HG03565 (cell line): ENCODE data around the gene CEMP1.

Source experiments
- ATAC-seq: cut with Tn5 transposase; IDR thresholded peaks from one replicate; pipeline ENCODE4 v1.9.1; 2021; ENCODE audit warnings: mild to moderate bottlenecking, moderate library complexity; ENCODE audit not compliant: unreplicated experiment

CEMP1 gene

GRCh38 chr16:2505695-2506094 is 25.5 kb downstream of the CEMP1 start:
- no peak for ATAC-seq

GRCh38 chr16:2501946-2502895 is 29.0 kb downstream of the CEMP1 start:
- no peak for ATAC-seq

GRCh38 chr16:2500918-2501750 is 30.1 kb downstream of the CEMP1 start:
- ATAC-seq, result no peak

- ATAC-seq, result no peak
Observed at GRCh38 chr16:2500430-2500917, 30.7 kb downstream of the CEMP1 start.

- ATAC-seq, result no peak
Observed at GRCh38 chr16:2499890-2500429, 31.2 kb downstream of the CEMP1 start.

GRCh38 chr16:2499454-2499853 is 31.8 kb downstream of the CEMP1 start:
- no peak for ATAC-seq

DNA sequence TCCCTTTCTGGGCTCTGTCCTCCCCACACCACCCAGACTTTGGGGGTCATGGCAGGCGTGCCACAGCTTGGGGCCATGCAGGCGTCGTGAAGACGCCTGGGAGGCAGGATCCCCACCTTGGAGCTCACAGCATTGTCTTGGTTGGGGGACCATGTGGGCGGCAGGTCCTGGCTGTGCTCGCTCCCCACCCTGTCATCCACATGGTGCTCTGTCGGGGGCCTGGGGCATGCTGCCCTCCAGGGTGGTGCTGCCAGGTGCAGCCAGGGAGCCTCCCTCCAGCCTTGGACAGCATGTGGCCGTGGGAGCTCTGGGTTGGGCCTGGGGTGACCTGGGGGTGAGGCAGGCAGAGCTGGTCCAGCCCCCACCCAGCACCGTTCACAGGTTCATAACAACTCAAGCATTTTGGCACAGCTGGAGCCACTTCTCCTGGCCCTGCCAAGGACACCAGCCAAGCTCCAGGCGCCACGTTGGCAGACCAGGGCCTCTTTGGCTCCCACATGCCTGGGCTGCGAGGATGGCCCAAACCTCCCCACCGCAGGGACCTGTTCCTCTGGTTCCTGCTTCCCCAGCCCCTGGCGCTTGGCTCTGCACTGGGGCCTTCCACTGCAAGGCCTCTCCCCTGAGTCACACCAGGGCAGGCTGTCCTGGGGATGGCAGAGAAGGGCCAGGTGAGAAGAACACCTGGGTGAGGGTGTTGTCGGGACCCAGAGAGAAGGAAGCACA is 32.5 kb downstream of the CEMP1 start:
- ATAC-seq, result no peak

- ATAC-seq, result no peak
Observed at GRCh38 chr16:2497695-2498484, 33.3 kb downstream of the CEMP1 start.

- no peak for ATAC-seq
Observed at GRCh38 chr16:2497116-2497630, 34.0 kb downstream of the CEMP1 start.

DNA sequence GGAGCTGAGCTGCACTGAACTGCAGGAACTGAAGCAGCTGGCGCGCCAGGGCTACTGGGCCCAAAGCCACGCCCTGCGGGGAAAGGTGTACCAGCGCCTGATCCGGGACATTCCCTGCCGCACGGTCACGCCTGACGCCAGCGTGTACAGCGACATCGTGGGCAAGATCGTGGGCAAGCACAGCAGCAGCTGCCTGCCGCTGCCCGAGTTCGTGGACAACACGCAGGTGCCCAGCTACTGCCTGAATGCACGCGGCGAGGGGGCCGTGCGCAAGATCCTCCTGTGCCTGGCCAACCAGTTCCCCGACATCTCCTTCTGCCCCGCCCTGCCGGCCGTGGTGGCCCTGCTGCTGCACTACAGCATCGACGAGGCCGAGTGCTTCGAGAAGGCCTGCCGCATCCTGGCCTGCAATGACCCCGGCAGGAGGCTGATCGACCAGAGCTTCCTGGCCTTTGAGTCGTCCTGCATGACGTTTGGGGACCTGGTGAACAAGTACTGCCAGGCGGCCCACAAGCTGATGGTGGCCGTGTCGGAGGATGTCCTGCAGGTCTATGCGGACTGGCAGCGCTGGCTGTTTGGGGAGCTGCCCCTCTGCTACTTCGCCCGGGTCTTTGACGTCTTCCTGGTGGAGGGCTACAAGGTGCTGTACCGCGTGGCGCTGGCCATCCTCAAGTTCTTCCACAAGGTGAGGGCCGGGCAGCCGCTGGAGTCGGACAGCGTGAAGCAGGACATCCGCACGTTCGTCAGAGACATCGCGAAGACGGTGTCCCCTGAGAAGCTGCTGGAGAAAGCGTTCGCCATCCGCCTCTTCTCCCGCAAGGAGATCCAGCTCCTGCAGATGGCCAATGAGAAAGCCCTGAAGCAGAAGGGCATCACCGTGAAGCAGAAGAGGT is 34.7 kb downstream of the CEMP1 start:
- no peak for ATAC-seq

- no peak for ATAC-seq
Observed at GRCh38 chr16:2495041-2495440, 36.2 kb downstream of the CEMP1 start.

GRCh38 chr16:2494616-2495015 is 36.6 kb downstream of the CEMP1 start:
- no peak for ATAC-seq

DNA sequence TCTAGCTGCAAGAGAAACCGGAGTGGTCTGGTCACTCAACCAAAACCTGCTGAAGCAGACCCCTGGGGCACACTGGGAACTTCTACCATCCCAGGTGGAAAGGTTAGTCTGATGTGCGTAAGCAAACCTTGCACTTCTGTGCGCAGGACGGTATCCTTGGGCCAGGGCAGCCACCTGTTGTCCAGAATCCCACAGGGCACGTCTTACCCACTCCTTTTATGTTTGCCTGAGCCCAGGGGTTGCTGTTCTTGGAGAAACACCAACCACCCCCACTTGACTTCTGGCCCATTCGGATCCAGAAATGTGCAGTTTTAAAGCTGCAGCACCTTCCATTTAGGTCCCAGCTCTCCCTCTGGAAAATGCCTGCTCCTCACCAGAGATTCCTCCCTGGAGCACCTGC is 37.6 kb downstream of the CEMP1 start:
- no peak for ATAC-seq

- no peak for ATAC-seq
Observed at GRCh38 chr16:2492292-2492691, 38.9 kb downstream of the CEMP1 start.

- no peak for ATAC-seq
Observed at GRCh38 chr16:2490190-2491105, 40.8 kb downstream of the CEMP1 start.

DNA sequence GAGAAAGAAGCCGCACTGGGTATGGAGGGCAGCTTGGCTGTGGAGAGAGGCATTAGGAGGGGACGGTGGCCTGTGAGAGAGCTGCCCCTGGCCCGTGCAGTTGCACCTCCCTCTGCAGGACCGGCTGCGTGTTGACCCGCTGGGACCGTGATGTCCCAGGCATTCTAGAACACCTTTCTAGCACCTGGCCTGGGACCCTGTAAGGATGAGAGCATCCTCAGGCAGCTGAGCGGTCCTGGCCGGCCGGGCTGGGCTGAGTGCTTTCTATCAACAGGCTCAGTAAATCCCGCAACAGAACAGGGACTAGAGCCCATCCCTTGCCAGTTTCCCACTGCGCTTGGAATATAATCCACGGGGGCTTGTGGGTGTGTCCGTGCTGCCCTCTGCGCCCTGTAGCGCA is 41.6 kb downstream of the CEMP1 start:
- no peak for ATAC-seq

- no peak for ATAC-seq
Observed at GRCh38 chr16:2487903-2488531, 43.2 kb downstream of the CEMP1 start.
